Globus pallidus (tissue), 1 donor: ENCODE results near the gene CUL2.
"Not testable (repeated sequence)": the region's sequence is repeated elsewhere in the genome, so short reads cannot be mapped to it uniquely, and the experiment has no call there.

Source experiments
- DNase-seq: peaks from one replicate; pipeline ENCODE4 v3.0.0-alpha.2; 2015; ENCODE audit warnings: low spot score

CUL2 gene

GRCh38 chr10:34978080-34978479 is 112.1 kb downstream of the CUL2 start:
- DNase-seq = no peak

- DNase-seq = not testable (repeated sequence)
Measured at GRCh38 chr10:34976380-34976910, 113.7 kb downstream of the CUL2 start.

GRCh38 chr10:34974364-34975065 is 115.6 kb downstream of the CUL2 start:
- DNase-seq = not testable (repeated sequence)

GRCh38 chr10:34973757-34974156 is 116.4 kb downstream of the CUL2 start:
- not testable (repeated sequence) for DNase-seq

- DNase-seq = not testable (repeated sequence)
Measured at GRCh38 chr10:34973121-34973520, 117.0 kb downstream of the CUL2 start.

GRCh38 chr10:34972591-34972990 is 117.5 kb downstream of the CUL2 start:
- DNase-seq = not testable (repeated sequence)

- DNase-seq = not testable (repeated sequence)
Measured at GRCh38 chr10:34971606-34972334, 118.4 kb downstream of the CUL2 start.

GRCh38 chr10:34969171-34969570 is 121.0 kb downstream of the CUL2 start:
- no peak for DNase-seq

- peak; percentile 35 for DNase-seq
Measured at GRCh38 chr10:34967335-34967880, 122.7 kb downstream of the CUL2 start.

- DNase-seq = no peak
Measured at GRCh38 chr10:34966451-34966850, 123.7 kb downstream of the CUL2 start.

- DNase-seq = no peak
Measured at GRCh38 chr10:34966040-34966439, 124.1 kb downstream of the CUL2 start.

GRCh38 chr10:34964166-34964800 is 125.9 kb downstream of the CUL2 start:
- no peak for DNase-seq

GRCh38 chr10:34962866-34963265 is 127.3 kb downstream of the CUL2 start:
- no peak for DNase-seq

GRCh38 chr10:34960983-34961382 is 129.2 kb downstream of the CUL2 start:
- DNase-seq = no peak

- no peak for DNase-seq
Measured at GRCh38 chr10:34959786-34960185, 130.4 kb downstream of the CUL2 start.

GRCh38 chr10:34959321-34959720 is 130.8 kb downstream of the CUL2 start:
- no peak for DNase-seq
